ENCODE measurements around the gene MRPL10. TPM values are rescaled to one million over a fixed set of nuclear protein-coding genes. Genes with fewer than 3 reads are reported as not detected.

The MRPL10 gene
- total and polyA plus RNA-seq, 2 donors (not counting 3 experiments of a cell fraction or from before 2014, with no cell fraction given) = 43.4 to 84.0 TPM

- Histone ChIP-seq H3K9me3 (replicated peaks; ENCODE audit: control insufficient read depth, insufficient read depth, low read length) (no peaks in the 10 kb centered on the region), H3K4me2 (ENCODE audit: insufficient read depth, low read length) (no peak overlapping the region), H3K4me3 (replicated peaks in 1 of 3; ENCODE audit: insufficient read depth in 1 of 3, low read depth in 1 of 3, low read length in 3 of 3) (no peak overlapping the region), H3K79me2 (ENCODE audit: control insufficient read depth, insufficient read depth, low read length) (no peaks in the 10 kb centered on the region), H3K27ac (ENCODE audit: insufficient read depth, low read depth, low read length) (no peak overlapping the region), H3K36me3 (ENCODE audit: control insufficient read depth in 2 of 2, extremely low read depth in 1 of 2, insufficient read depth in 2 of 2, low read length in 2 of 2) (no peaks in the 10 kb centered on the region), H4K20me1 (replicated peaks; ENCODE audit: control insufficient read depth, extremely low read depth, insufficient read depth, low read length) (no peaks in the 10 kb centered on the region), H3K27me3 (ENCODE audit: control insufficient read depth in 2 of 2, insufficient read depth in 2 of 2, low read length in 2 of 2) (peaks cover 1% of the 10 kb centered on the region in 2 experiments), H3K4me1 (ENCODE audit: control insufficient read depth, extremely low read depth, insufficient read depth, low read length) (peaks cover 6% of the 10 kb centered on the region), H3K9ac (replicated peaks; ENCODE audit: extremely low read depth, insufficient read depth, low read length) (no peak overlapping the region), H2AFZ (ENCODE audit: low read depth, low read length) (no peak overlapping the region), H3K9me1 (replicated peaks; ENCODE audit: control insufficient read depth, extremely low read depth, insufficient read depth, low read length) (no peaks in the 10 kb centered on the region)
- no TSS peak for BruUV-seq (replicated peaks)
- no peak for FAIRE-seq
- ChIA-PET CTCF (interaction anchor here (0.5 to 10.2 kb wide), 6 partner anchors 8 to 171 kb away, joined by 3 to 367 read pairs (median 4); partner anchors contain the start of gene CDK5RAP3), POLR2A (no interaction called here)
- TF ChIP-seq MYC (IDR thresholded peaks at IDR 0.05; ENCODE audit: low read depth, low read length) (no peak), EZH2 (IDR thresholded peaks at IDR 0.05; ENCODE audit: borderline replicate concordance, low read depth, low read length, severe bottlenecking) (no peak), POLR2AphosphoS5 (IDR thresholded peaks at IDR 0.05; ENCODE audit: insufficient read depth, low read depth, low read length) (no peak), POLR2A (IDR thresholded peaks at IDR 0.05; ENCODE audit: low read depth, low read length) (no peak)
- TF ChIP-seq, protein P1, sequence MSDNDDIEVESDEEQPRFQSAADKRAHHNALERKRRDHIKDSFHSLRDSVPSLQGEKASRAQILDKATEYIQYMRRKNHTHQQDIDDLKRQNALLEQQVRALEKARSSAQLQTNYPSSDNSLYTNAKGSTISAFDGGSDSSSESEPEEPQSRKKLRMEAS (IDR thresholded peaks at IDR 0.05; ENCODE audit: insufficient read depth, insufficient read length) = no peak
- TF ChIP-seq, protein P2, sequence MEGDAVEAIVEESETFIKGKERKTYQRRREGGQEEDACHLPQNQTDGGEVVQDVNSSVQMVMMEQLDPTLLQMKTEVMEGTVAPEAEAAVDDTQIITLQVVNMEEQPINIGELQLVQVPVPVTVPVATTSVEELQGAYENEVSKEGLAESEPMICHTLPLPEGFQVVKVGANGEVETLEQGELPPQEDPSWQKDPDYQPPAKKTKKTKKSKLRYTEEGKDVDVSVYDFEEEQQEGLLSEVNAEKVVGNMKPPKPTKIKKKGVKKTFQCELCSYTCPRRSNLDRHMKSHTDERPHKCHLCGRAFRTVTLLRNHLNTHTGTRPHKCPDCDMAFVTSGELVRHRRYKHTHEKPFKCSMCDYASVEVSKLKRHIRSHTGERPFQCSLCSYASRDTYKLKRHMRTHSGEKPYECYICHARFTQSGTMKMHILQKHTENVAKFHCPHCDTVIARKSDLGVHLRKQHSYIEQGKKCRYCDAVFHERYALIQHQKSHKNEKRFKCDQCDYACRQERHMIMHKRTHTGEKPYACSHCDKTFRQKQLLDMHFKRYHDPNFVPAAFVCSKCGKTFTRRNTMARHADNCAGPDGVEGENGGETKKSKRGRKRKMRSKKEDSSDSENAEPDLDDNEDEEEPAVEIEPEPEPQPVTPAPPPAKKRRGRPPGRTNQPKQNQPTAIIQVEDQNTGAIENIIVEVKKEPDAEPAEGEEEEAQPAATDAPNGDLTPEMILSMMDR (IDR thresholded peaks at IDR 0.05; ENCODE audit: extremely low read depth in 1 of 2, insufficient read depth in 1 of 2, low read depth in 1 of 2, low read length in 2 of 2) = peak in 1 of 2 donors; percentile 11
- dilution Hi-C loops (cut with MboI; ENCODE audit: extremely low pct_ligation_motif_present, low sequenced_read_pairs) = no loop called here
- no peak for DNase-seq (ENCODE audit: low read depth, low spot score)
- intact Hi-C loops (cut with micrococcal nuclease) = no loop called here
These were observed 16.2 kb upstream of the MRPL10 start for GRCh38 chr17:47847341-47848197.
